ENCODE measurements around the gene ASB18. TPM values are rescaled to one million over a fixed set of nuclear protein-coding genes. Genes with fewer than 3 reads are reported as not detected.

Gene ASB18
- total RNA-seq, 1 experiment from 2014 or later: not detected

GRCh38 chr2:236165842-236166795 lies 98.1 kb downstream of the ASB18 start:
- TF ChIP-seq JUN (CRISPR knock-in tag; IDR thresholded peaks at IDR 0.05) (no peak), ATF3 (CRISPR knock-in tag; conservative IDR thresholded peaks at IDR 0.05) (no peak), USF2 (CRISPR knock-in tag; IDR thresholded peaks at IDR 0.05) (0 out of 2 replicates have a peak, but pooled peaks have one; percentile 4), NFE2L1 (CRISPR knock-in tag; IDR thresholded peaks at IDR 0.05) (no peak), MYBL2 (CRISPR knock-in tag; IDR thresholded peaks at IDR 0.05) (no peak), GRHL2 (CRISPR knock-in tag; IDR thresholded peaks at IDR 0.05; ENCODE audit: insufficient replicate concordance, severe bottlenecking) (no peak), FOXJ3 (CRISPR knock-in tag; IDR thresholded peaks at IDR 0.05; ENCODE audit: borderline replicate concordance) (no peak), PRDM15 (CRISPR knock-in tag; IDR thresholded peaks at IDR 0.05) (0 out of 2 replicates have a peak, but pooled peaks have one; percentile 25), ZNF671 (CRISPR knock-in tag; IDR thresholded peaks at IDR 0.05) (no peak), FOXP1 (CRISPR knock-in tag; IDR thresholded peaks at IDR 0.05; ENCODE audit: borderline replicate concordance) (no peak), ZBTB43 (CRISPR knock-in tag; IDR thresholded peaks at IDR 0.05) (no peak), KAT7 (CRISPR knock-in tag; IDR thresholded peaks at IDR 0.05; ENCODE audit: borderline replicate concordance) (no peak), GTF2I (CRISPR knock-in tag; conservative IDR thresholded peaks at IDR 0.05) (no peak), MLX (CRISPR knock-in tag; IDR thresholded peaks at IDR 0.05) (no peak)
- CTCF ChIA-PET: interaction anchor here (0.7 to 2.6 kb wide), 5 partner anchors 12 to 387 kb away, joined by 3 to 12 read pairs (median 7); no protein-coding TSS in a partner anchor
- Mint-ChIP-seq H3K27ac (0 out of 2 replicates have a peak overlapping the region, but pooled peaks have one; percentile 33), H3K4me1 (peaks cover 62% of the 10 kb centered on the region), H3K36me3 (peaks cover 7% of the 10 kb centered on the region), H3K27me3 (ENCODE audit: low read depth) (peaks cover 86% of the 10 kb centered on the region), H3K9me3 (no peaks in the 10 kb centered on the region), H3K4me3 (peak overlapping the region; percentile 75)
- ATAC-seq (no peak), DNase-seq (ENCODE audit: low spot score) (peak; percentile 57)
- POLR2A ChIA-PET: no interaction called here

GRCh38 chr2:236164925-236165841 lies 99.0 kb downstream of the ASB18 start:
- DNase-seq (ENCODE audit: low spot score) (no peak), ATAC-seq (no peak)
- POLR2A ChIA-PET: no interaction called here
- peaks cover 7% of the 10 kb centered on the region for H3K36me3 Mint-ChIP-seq
- CTCF ChIA-PET: interaction anchor here (0.5 to 2.6 kb wide), 7 partner anchors 12 to 903 kb away, joined by 3 to 12 read pairs (median 3); no protein-coding TSS in a partner anchor
- H3K27ac Mint-ChIP-seq: peak overlapping the region; percentile 45; the same call in 1 of the 2 replicates
- peak overlapping the region; percentile 75 for H3K4me3 Mint-ChIP-seq
- H3K9me3 Mint-ChIP-seq: no peaks in the 10 kb centered on the region
- peaks cover 86% of the 10 kb centered on the region for H3K27me3 Mint-ChIP-seq (ENCODE audit: low read depth)
- peaks cover 59% of the 10 kb centered on the region for H3K4me1 Mint-ChIP-seq
- TF ChIP-seq RELA (CRISPR knock-in tag; IDR thresholded peaks at IDR 0.05; ENCODE audit: borderline replicate concordance): no peak
- no peak for TF ChIP-seq SMAD4 (CRISPR knock-in tag; IDR thresholded peaks at IDR 0.05)
- no peak for TF ChIP-seq OVOL2 (CRISPR knock-in tag; IDR thresholded peaks at IDR 0.05; ENCODE audit: borderline replicate concordance)
- TF ChIP-seq E2F1 (CRISPR knock-in tag; IDR thresholded peaks at IDR 0.05): no peak
- TF ChIP-seq FOXP4 (CRISPR knock-in tag; IDR thresholded peaks at IDR 0.05): no peak
- no peak for TF ChIP-seq SP1 (CRISPR knock-in tag; conservative IDR thresholded peaks at IDR 0.05)
- TF ChIP-seq GRHL2 (CRISPR knock-in tag; IDR thresholded peaks at IDR 0.05; ENCODE audit: insufficient replicate concordance, severe bottlenecking): no peak
- no peak for TF ChIP-seq NFATC4 (CRISPR knock-in tag; IDR thresholded peaks at IDR 0.05)
- no peak for TF ChIP-seq ZNF232 (CRISPR knock-in tag; IDR thresholded peaks at IDR 0.05)

Measured in WTC11 (cell line).